Measurements from ENCODE around the gene ATP6V1B1. TPM values are rescaled to one million over a fixed set of nuclear protein-coding genes. Genes with fewer than 3 reads are reported as not detected.

Gene ATP6V1B1
- total and polyA plus RNA-seq, 2 of the 4 experiments (the other 2 are of a cell fraction): 1.3 TPM; not detected in 1

- no peak for TF ChIP-seq RFX5 (IDR thresholded peaks at IDR 0.05; ENCODE audit: low read depth, low read length)
- TF ChIP-seq RAD21 (IDR thresholded peaks at IDR 0.05; ENCODE audit: low read length): no peak
- no peak for TF ChIP-seq NFE2L2 (IDR thresholded peaks at IDR 0.05; ENCODE audit: low read depth, low read length)
- no peak for TF ChIP-seq RCOR1 (IDR thresholded peaks at IDR 0.05; ENCODE audit: insufficient replicate concordance, low read length)
- no peak for TF ChIP-seq SMC3 (IDR thresholded peaks at IDR 0.05; ENCODE audit: low read depth, low read length)
- no peak for TF ChIP-seq CHD1 (IDR thresholded peaks at IDR 0.05; ENCODE audit: low read depth, low read length)
- TF ChIP-seq FOS (IDR thresholded peaks at IDR 0.05; ENCODE audit: low read depth, low read length): no peak
- TF ChIP-seq MAZ (IDR thresholded peaks at IDR 0.05; ENCODE audit: borderline replicate concordance, low read depth, low read length): no peak
- TF ChIP-seq BHLHE40 (IDR thresholded peaks at IDR 0.05; ENCODE audit: low read depth, low read length): no peak
- TF ChIP-seq, protein P1, sequence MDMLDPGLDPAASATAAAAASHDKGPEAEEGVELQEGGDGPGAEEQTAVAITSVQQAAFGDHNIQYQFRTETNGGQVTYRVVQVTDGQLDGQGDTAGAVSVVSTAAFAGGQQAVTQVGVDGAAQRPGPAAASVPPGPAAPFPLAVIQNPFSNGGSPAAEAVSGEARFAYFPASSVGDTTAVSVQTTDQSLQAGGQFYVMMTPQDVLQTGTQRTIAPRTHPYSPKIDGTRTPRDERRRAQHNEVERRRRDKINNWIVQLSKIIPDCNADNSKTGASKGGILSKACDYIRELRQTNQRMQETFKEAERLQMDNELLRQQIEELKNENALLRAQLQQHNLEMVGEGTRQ (IDR thresholded peaks at IDR 0.05; ENCODE audit: low read depth, low read length): no peak
- TF ChIP-seq ELK1 (IDR thresholded peaks at IDR 0.05; ENCODE audit: borderline replicate concordance, low read depth, low read length): no peak
- no peak for TF ChIP-seq MXI1 (IDR thresholded peaks at IDR 0.05; ENCODE audit: borderline replicate concordance, low read depth, low read length)
- no peak for TF ChIP-seq POLR2A (IDR thresholded peaks at IDR 0.05; ENCODE audit: low read depth, low read length)
- no peak for TF ChIP-seq CEBPB (IDR thresholded peaks at IDR 0.05; ENCODE audit: low read depth, low read length)
- TF ChIP-seq MAFK (IDR thresholded peaks at IDR 0.05; ENCODE audit: low read depth, low read length): no peak
- H4K5ac ChIP-seq (ENCODE audit: low read depth, low read length): no peak overlapping the region
- no peak overlapping the region for H2AK5ac ChIP-seq (ENCODE audit: low read depth, low read length)
- H3K18ac ChIP-seq (ENCODE audit: low read depth, low read length): no peak overlapping the region
- WGBS, 2 experiments (ENCODE audit: extremely low coverage in 2 of 2, insufficient read length in 1 of 2): no CpG with 5 or more reads among the region's 2 CpGs
- no peak overlapping the region for H3K56ac ChIP-seq (ENCODE audit: extremely low read depth, insufficient read depth, low read length)
- H4K91ac ChIP-seq (ENCODE audit: insufficient read depth, low read depth, low read length): no peak overlapping the region
- no peaks in the 10 kb centered on the region for H3K4me1 ChIP-seq (ENCODE audit: control insufficient read depth, insufficient read depth, low read length)
- H3K4me2 ChIP-seq (ENCODE audit: low read depth, low read length): no peak overlapping the region
- no peaks in the 10 kb centered on the region for H4K20me1 ChIP-seq (ENCODE audit: insufficient read depth, low read length)
- no peak overlapping the region for H3K14ac ChIP-seq (replicated peaks; ENCODE audit: low read depth, low read length)
- no peak overlapping the region for H3K27ac ChIP-seq (ENCODE audit: insufficient read depth, low read length)
- no peak overlapping the region for H2BK20ac ChIP-seq (ENCODE audit: low read depth, low read length)
- DNase-seq (no peak), ATAC-seq (ENCODE audit: low read depth) (no peak)
- H3K9ac ChIP-seq (ENCODE audit: low read depth, low read length): no peak overlapping the region
- POLR2A ChIA-PET (ENCODE audit: unreplicated experiment): no interaction called here
- no peaks in the 10 kb centered on the region for H3K79me1 ChIP-seq (ENCODE audit: low read depth in 1 of 2, low read length in 2 of 2)
- H3K4ac ChIP-seq (ENCODE audit: low read depth, low read length): no peak overlapping the region
- H2AK9ac ChIP-seq (replicated peaks; ENCODE audit: low read depth, low read length, poor library complexity): no peak overlapping the region
- no peaks in the 10 kb centered on the region for H3K36me3 ChIP-seq (ENCODE audit: control insufficient read depth, insufficient read depth, low read length)
- no peak overlapping the region for H2BK5ac ChIP-seq (ENCODE audit: low read depth, low read length, poor library complexity, severe bottlenecking)
- no peak overlapping the region for H4K8ac ChIP-seq (ENCODE audit: low read depth in 2 of 2, low read length in 2 of 2)
- intact Hi-C loops (cut with micrococcal nuclease): no loop called here
- no TSS peak for BruUV-seq (replicated peaks)
- no peak overlapping the region for H2BK120ac ChIP-seq (ENCODE audit: low read depth, low read length)
- in situ Hi-C loops (cut with MboI; ENCODE audit: low sequenced_read_pairs): no loop called here
- no peaks in the 10 kb centered on the region for H3K9me1 ChIP-seq (ENCODE audit: insufficient read depth, low read length)
- no peaks in the 10 kb centered on the region for H3K27me3 ChIP-seq (ENCODE audit: control insufficient read depth, insufficient read depth, low read length)
- H3K23ac ChIP-seq (ENCODE audit: low read depth, low read length): no peak overlapping the region
- no peak overlapping the region for H2AFZ ChIP-seq (replicated peaks; ENCODE audit: low read length, poor library complexity)
- no peak overlapping the region for H3K4me3 ChIP-seq (ENCODE audit: insufficient read depth, low read depth, low read length)
- 0 out of 2 replicates have a peak, but pooled peaks cover 3% of the 10 kb centered on the region for H3K9me3 ChIP-seq (ENCODE audit: control insufficient read depth, insufficient read depth, low read length)
- H2BK15ac ChIP-seq (ENCODE audit: low read depth, low read length): no peak overlapping the region
- CTCF ChIA-PET: interaction anchor here (1.5 kb wide), 2 partner anchors 28 to 47 kb away, joined by 3 to 6 read pairs; no protein-coding TSS in a partner anchor
- dilution Hi-C loops (cut with HindIII; ENCODE audit: low sequenced_read_pairs, unreplicated experiment): no loop called here
These were observed 17.7 kb upstream of the ATP6V1B1 start for GRCh38 chr2:70918016-70918415.

All from IMR-90 (cell line).